NB4 (cell line): Measurements from ENCODE around the gene ZNF740.

ENCODE experiments used
- DNase-seq: peaks from one replicate; pipeline ENCODE4 v3.0.0; 2010; ENCODE audit warnings: low read depth
- H3K4me3 ChIP-seq: one replicate; pipeline ENCODE4 v1.5.1; 2011; ENCODE audit warnings: mild to moderate bottlenecking, low read depth, low read length, moderate library complexity
- CTCF ChIP-seq: IDR thresholded peaks from one replicate; pipeline ENCODE4 v1.5.1; 2012; ENCODE audit warnings: low read depth, low read length
- MAX ChIP-seq: IDR thresholded peaks from 2 replicates; pipeline ENCODE4 v1.6.1; 2011; ENCODE audit warnings: low read depth, low read length
- MYC ChIP-seq: IDR thresholded peaks from 2 replicates; pipeline ENCODE4 v1.6.1; 2011; ENCODE audit warnings: low read depth, low read length
- POLR2A ChIP-seq: IDR thresholded peaks from 2 replicates; pipeline ENCODE4 v1.6.1; 2011; ENCODE audit warnings: mild to moderate bottlenecking; ENCODE audit not compliant: insufficient read length; ENCODE audit errors: extremely low read depth

Gene ZNF740

GRCh38 chr12:53147653-53148052, 32.9 kb upstream of the ZNF740 start:
- no peak for DNase-seq
- TF ChIP-seq POLR2A (no peak), CTCF (no peak), MAX (no peak), MYC (no peak)
- H3K4me3 ChIP-seq = no peak overlapping the region

GRCh38 chr12:53151039-53151438, 29.5 kb upstream of the ZNF740 start:
- no peak overlapping the region for H3K4me3 ChIP-seq
- DNase-seq = no peak
- TF ChIP-seq MYC (no peak), POLR2A (no peak), MAX (no peak), CTCF (no peak)

- no peak for TF ChIP-seq MYC
- no peak for TF ChIP-seq POLR2A
- no peak for TF ChIP-seq CTCF
- no peak for TF ChIP-seq MAX
- no peak for DNase-seq
- H3K4me3 ChIP-seq = no peak overlapping the region
Measured at GRCh38 chr12:53152390-53152789, 28.1 kb upstream of the ZNF740 start.

GRCh38 chr12:53159195-53159839, 21.2 kb upstream of the ZNF740 start:
- H3K4me3 ChIP-seq = no peak overlapping the region

GRCh38 chr12:53160000-53160399, 20.5 kb upstream of the ZNF740 start:
- no peak for TF ChIP-seq MYC
- TF ChIP-seq CTCF = no peak
- TF ChIP-seq POLR2A = no peak
- TF ChIP-seq MAX = no peak
- no peak overlapping the region for H3K4me3 ChIP-seq
- no peak for DNase-seq

More at GRCh38 chr12:53159195-53159839, 21.2 kb upstream of the ZNF740 start:
- TF ChIP-seq POLR2A (no peak), MYC (0 out of 2 replicates have a peak, but pooled peaks have one; percentile 16), CTCF (peak; percentile 99), MAX (peak; percentile 78)
- DNase-seq = peak; percentile 89
